Lower lobe of right lung (tissue), 2 donors: Measurements from ENCODE around the gene KCNJ12. TPM values are rescaled to one million over a fixed set of nuclear protein-coding genes. Genes with fewer than 3 reads are reported as not detected.

Source experiments
- ATAC-seq, 2 donors: fragments of 200-7000 bp; cut with Tn5 transposase; one replicate each; pipeline ENCODE4 v1.9.1; 2020 to 2022; ENCODE audit warnings: mild to moderate bottlenecking in 2 of 2, moderate library complexity in 2 of 2
- DNase-seq: peaks from one replicate; pipeline ENCODE4 v3.0.0-alpha.2; 2020
- H3K27ac ChIP-seq: fragments of 200-600 bp; one replicate; pipeline ENCODE4 v1.8.0; 2022
- H3K27me3 ChIP-seq: fragments of 200-600 bp; one replicate; pipeline ENCODE4 v1.8.0; 2022; ENCODE audit warnings: low read depth
- H3K36me3 ChIP-seq: fragments of 200-600 bp; one replicate; pipeline ENCODE4 v1.8.0; 2022; ENCODE audit warnings: mild to moderate bottlenecking
- H3K4me1 ChIP-seq: fragments of 200-600 bp; one replicate; pipeline ENCODE4 v1.8.0; 2022
- H3K4me3 ChIP-seq: fragments of 200-600 bp; one replicate; pipeline ENCODE4 v1.8.0; 2022; ENCODE audit warnings: mild to moderate bottlenecking
- H3K9me3 ChIP-seq: fragments of 200-600 bp; one replicate; pipeline ENCODE4 v1.8.0; 2022
- intact Hi-C: fragments of 100-400 bp; cut with DNase I; formaldehyde crosslinking; loops from one replicate; pipeline ENCODE4 v1.11.0; 2022
- total RNA-seq: library from RNA; stranded (reverse); fragmentation: NEBNext Ultra II Directional; extraction: Animal tissue kit (Norgen Biotek cat#: 25700); gene quantifications from one replicate; pipeline ENCODE4 v1.2.1, GENCODE V29; 2021
- TF ChIP-seq, protein P1 (sequence below): fragments of 200-600 bp; IDR thresholded peaks from one replicate; pipeline ENCODE4 v1.8.0; 2022; ENCODE audit warnings: antibody characterized with exemption, mild to moderate bottlenecking
- donor health status: DM: no; HTN: yes; CAD: no; lungs with severe emphysema.

The KCNJ12 gene
- total RNA-seq, 1 donor from 2014 or later: 1.9 TPM

DNA sequence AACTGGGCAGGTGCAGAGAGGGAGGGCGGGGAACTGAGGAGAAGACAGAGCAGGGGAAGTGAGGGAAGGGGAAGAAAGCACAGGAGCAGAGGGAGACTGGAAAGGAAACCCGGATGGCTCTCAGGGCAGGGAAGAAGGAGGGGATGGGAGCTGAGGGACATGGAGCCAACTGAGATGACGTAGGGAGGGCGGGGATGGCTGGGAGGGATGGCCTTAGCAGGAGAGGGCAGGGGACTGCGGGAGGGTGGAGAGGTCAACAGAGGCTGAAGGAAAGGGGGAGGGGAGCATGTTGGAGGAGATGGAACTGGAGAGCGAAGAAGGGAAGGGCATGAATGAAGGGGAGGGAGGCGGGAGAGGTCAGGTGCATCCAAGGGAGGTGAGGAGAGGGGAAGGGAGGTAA lies 81.9 kb downstream of the KCNJ12 start:
- ATAC-seq: no peak
- DNase-seq: no peak
- H3K4me3 ChIP-seq: no peak overlapping the region
- H3K9me3 ChIP-seq: no peaks in the 10 kb centered on the region
- peaks cover 11% of the 10 kb centered on the region for H3K4me1 ChIP-seq
- no peaks in the 10 kb centered on the region for H3K27me3 ChIP-seq
- H3K36me3 ChIP-seq: no peaks in the 10 kb centered on the region
- no peak overlapping the region for H3K27ac ChIP-seq
- TF ChIP-seq, protein P1, sequence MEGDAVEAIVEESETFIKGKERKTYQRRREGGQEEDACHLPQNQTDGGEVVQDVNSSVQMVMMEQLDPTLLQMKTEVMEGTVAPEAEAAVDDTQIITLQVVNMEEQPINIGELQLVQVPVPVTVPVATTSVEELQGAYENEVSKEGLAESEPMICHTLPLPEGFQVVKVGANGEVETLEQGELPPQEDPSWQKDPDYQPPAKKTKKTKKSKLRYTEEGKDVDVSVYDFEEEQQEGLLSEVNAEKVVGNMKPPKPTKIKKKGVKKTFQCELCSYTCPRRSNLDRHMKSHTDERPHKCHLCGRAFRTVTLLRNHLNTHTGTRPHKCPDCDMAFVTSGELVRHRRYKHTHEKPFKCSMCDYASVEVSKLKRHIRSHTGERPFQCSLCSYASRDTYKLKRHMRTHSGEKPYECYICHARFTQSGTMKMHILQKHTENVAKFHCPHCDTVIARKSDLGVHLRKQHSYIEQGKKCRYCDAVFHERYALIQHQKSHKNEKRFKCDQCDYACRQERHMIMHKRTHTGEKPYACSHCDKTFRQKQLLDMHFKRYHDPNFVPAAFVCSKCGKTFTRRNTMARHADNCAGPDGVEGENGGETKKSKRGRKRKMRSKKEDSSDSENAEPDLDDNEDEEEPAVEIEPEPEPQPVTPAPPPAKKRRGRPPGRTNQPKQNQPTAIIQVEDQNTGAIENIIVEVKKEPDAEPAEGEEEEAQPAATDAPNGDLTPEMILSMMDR: no peak
- intact Hi-C loops: no loop called here

DNA sequence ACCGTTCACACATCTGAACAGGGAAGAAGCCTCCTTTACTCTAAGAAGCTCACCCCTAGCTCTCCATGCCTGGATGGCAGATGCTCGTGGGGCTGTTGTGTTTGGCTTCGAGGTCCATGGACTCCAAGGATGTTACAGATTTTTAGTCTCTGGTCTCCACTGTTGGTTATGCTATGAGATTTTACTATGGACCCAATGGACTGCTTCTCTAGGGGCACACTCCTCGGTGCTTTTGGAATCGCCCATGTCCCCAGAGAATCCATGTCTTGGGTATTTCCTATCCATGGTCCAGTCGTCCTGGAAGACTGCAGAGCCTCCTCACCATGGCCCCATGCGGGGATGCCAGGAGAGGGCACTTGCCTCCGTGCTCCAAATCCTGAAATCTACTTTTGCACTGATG lies 83.4 kb downstream of the KCNJ12 start:
- H3K27ac ChIP-seq: no peak overlapping the region
- TF ChIP-seq, protein P1: no peak
- no peaks in the 10 kb centered on the region for H3K9me3 ChIP-seq
- no peak for DNase-seq
- H3K4me3 ChIP-seq: no peak overlapping the region
- intact Hi-C loops: no loop called here
- H3K4me1 ChIP-seq: peaks cover 21% of the 10 kb centered on the region
- no peaks in the 10 kb centered on the region for H3K36me3 ChIP-seq
- peaks cover 7% of the 10 kb centered on the region for H3K27me3 ChIP-seq
- ATAC-seq: no peak

DNA sequence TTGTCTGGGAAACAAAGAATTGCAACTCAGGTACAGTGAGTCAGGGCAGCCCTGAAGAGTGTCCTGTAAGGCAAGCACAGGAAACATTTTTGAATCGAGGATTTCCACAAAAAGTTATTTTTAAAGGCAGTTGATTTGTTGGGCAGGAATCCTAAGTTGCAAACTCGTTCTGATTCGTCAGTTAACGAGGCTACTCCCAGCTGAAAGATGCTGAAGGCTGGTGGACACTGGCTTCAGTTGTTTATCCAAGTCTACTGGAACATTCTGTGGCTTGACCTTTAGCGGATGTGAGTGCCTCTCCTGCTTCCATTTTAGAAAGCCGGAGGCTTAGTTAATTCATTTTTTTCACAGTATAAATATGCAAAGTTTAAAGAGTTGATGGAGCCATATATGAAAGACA lies 84.2 kb downstream of the KCNJ12 start:
- H3K27me3 ChIP-seq: peaks cover 8% of the 10 kb centered on the region
- no peaks in the 10 kb centered on the region for H3K36me3 ChIP-seq
- intact Hi-C loops: no loop called here
- TF ChIP-seq, protein P1: no peak
- DNase-seq (no peak), ATAC-seq (no peak)
- peaks cover 21% of the 10 kb centered on the region for H3K4me1 ChIP-seq
- H3K27ac ChIP-seq: no peak overlapping the region
- H3K4me3 ChIP-seq: no peak overlapping the region
- no peaks in the 10 kb centered on the region for H3K9me3 ChIP-seq

- Histone ChIP-seq H3K4me3 (no peak overlapping the region), H3K36me3 (no peaks in the 10 kb centered on the region), H3K27me3 (peaks cover 8% of the 10 kb centered on the region), H3K4me1 (peaks cover 16% of the 10 kb centered on the region), H3K9me3 (no peaks in the 10 kb centered on the region), H3K27ac (no peak overlapping the region)
- intact Hi-C loops: no loop called here
- DNase-seq: no peak
- ATAC-seq: no peak
- TF ChIP-seq, protein P1: no peak
These were observed 86.1 kb downstream of the KCNJ12 start for GRCh38 chr17:21462237-21462636.

GRCh38 chr17:21463204-21463661 lies 87.1 kb downstream of the KCNJ12 start:
- intact Hi-C loops: no loop called here
- peak in 1 of 2 donors; percentile 4 for ATAC-seq
- peaks cover 8% of the 10 kb centered on the region for H3K27me3 ChIP-seq

More at GRCh38 chr17:21463204-21463661, 87.1 kb downstream of the KCNJ12 start:
- no peak overlapping the region for H3K27ac ChIP-seq
- TF ChIP-seq, protein P1: no peak
- H3K36me3 ChIP-seq: no peaks in the 10 kb centered on the region
- DNase-seq: no peak
- H3K4me3 ChIP-seq: no peak overlapping the region
- no peaks in the 10 kb centered on the region for H3K9me3 ChIP-seq
- peaks cover 12% of the 10 kb centered on the region for H3K4me1 ChIP-seq
